ENCODE measurements around the gene TAS1R3. TPM values are rescaled to one million over a fixed set of nuclear protein-coding genes. Genes with fewer than 3 reads are reported as not detected.
A peak's percentile ranks its signal among the peaks of the same experiment; 100 is the strongest.

Gene TAS1R3
- total RNA-seq, 1 donor: under 0.01 TPM

DNA sequence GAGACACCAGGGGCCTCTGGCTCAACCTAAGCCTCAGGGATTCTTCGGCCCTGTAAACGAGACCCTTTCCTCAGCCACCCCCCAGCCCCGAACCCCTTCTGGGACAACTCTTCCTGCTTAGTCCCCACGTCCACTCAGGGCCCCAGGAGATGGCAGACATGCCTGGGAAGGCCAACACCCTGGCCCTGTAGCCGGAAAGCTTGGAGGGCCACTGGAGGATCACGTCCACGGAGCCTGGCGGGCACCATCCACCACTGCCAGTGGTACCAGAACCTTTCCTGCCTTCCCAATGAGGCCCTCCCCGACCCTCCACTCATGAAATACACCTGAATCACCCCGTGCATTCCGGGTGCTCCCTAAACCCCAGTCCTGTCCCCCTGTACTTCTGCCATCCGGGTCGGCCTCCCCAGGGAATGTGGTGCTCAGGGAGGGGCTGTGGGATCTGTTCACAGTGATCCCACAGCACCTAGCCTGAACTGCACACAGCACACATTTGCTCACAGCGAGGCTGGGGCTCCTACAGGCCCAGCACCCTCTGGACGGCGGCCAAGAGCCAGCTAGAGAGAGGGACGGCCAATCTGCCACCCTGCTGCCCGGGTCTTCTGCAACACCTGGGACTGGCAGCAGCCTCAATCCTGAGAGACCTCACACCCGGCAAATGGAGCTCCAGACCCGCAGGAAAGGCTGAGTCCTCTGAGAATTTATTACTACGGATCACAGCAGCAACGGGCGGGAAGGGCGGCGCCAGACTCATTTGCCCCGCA is 42.2 kb downstream of the TAS1R3 start:
- Histone ChIP-seq H3K9me3 (ENCODE audit: low read depth, low read length) (no peaks in the 10 kb centered on the region), H3K27ac (ENCODE audit: low read depth, low read length) (no peak overlapping the region), H3K27me3 (ENCODE audit: insufficient read depth, low read length) (no peaks in the 10 kb centered on the region), H3K4me1 (ENCODE audit: insufficient read depth, low read length) (peaks cover 25% of the 10 kb centered on the region), H4K20me1 (ENCODE audit: insufficient read depth, low read length) (peaks cover 17% of the 10 kb centered on the region), H3K79me2 (ENCODE audit: insufficient read depth, low read length) (peaks cover 32% of the 10 kb centered on the region), H3K4me2 (ENCODE audit: insufficient read depth, low read length) (no peak overlapping the region), H3K36me3 (ENCODE audit: insufficient read depth, low read length) (peaks cover 6% of the 10 kb centered on the region), H3K4me3 (ENCODE audit: insufficient read depth, low read length) (no peak overlapping the region), H2AFZ (ENCODE audit: low read length) (no peak overlapping the region)
- TF ChIP-seq, protein P1, sequence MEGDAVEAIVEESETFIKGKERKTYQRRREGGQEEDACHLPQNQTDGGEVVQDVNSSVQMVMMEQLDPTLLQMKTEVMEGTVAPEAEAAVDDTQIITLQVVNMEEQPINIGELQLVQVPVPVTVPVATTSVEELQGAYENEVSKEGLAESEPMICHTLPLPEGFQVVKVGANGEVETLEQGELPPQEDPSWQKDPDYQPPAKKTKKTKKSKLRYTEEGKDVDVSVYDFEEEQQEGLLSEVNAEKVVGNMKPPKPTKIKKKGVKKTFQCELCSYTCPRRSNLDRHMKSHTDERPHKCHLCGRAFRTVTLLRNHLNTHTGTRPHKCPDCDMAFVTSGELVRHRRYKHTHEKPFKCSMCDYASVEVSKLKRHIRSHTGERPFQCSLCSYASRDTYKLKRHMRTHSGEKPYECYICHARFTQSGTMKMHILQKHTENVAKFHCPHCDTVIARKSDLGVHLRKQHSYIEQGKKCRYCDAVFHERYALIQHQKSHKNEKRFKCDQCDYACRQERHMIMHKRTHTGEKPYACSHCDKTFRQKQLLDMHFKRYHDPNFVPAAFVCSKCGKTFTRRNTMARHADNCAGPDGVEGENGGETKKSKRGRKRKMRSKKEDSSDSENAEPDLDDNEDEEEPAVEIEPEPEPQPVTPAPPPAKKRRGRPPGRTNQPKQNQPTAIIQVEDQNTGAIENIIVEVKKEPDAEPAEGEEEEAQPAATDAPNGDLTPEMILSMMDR (IDR thresholded peaks at IDR 0.05; ENCODE audit: extremely low read depth, low read depth, low read length): no peak
- peak; percentile 65 for DNase-seq (ENCODE audit: insufficient read length, low spot score, missing footprints)

DNA sequence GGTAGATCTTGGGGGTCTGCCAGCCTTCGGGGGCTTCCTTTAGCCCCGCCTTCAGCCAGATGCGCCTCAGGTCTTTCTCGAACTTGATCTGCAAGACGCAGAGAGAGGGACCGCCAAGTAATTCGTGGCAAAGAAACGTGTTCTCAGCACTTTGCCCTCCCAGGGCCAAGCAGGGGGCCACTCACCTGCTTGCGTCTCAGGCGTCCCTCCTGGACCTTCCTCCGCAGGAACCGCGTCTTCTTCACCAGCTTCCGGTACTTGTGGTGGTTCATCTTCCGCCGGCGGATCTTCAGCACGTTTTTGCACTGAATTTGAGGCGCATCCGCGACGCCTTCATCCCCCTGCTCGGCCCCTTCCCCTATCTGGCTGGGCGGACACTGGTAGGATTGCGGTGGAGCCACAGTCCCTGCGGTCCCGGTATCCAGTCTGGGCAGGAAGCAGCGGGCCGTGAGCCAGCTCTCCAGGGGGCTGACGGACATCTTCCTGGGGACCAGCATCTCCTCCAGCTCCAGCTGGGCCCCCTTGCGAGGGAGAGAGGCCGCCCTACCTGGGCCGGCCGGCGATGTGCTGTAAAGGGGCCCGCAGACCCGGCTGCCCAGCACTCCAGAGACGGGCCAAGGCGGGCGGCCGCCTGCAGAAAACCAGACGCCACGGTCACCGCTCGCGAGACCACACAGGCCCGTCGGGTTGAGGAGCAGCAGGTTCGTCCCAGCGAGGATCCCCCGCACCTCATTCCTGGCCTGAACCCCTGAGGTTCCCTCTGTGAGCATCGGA is 42.9 kb downstream of the TAS1R3 start:
- Histone ChIP-seq H3K27me3 (ENCODE audit: insufficient read depth, low read length) (no peaks in the 10 kb centered on the region), H3K4me1 (ENCODE audit: insufficient read depth, low read length) (peaks cover 25% of the 10 kb centered on the region), H3K9me3 (ENCODE audit: low read depth, low read length) (no peaks in the 10 kb centered on the region), H3K27ac (ENCODE audit: low read depth, low read length) (peak overlapping the region; percentile 73), H3K4me2 (ENCODE audit: insufficient read depth, low read length) (peak overlapping the region; percentile 92), H3K36me3 (ENCODE audit: insufficient read depth, low read length) (peaks cover 6% of the 10 kb centered on the region), H4K20me1 (ENCODE audit: insufficient read depth, low read length) (peaks cover 17% of the 10 kb centered on the region), H3K4me3 (ENCODE audit: insufficient read depth, low read length) (peak overlapping the region; percentile 92), H2AFZ (ENCODE audit: low read length) (no peak overlapping the region), H3K79me2 (ENCODE audit: insufficient read depth, low read length) (peaks cover 32% of the 10 kb centered on the region)
- TF ChIP-seq, protein P1 (IDR thresholded peaks at IDR 0.05; ENCODE audit: extremely low read depth, low read depth, low read length): no peak
- peak; percentile 85 for DNase-seq (ENCODE audit: insufficient read length, low spot score, missing footprints)

- Histone ChIP-seq H3K27ac (ENCODE audit: low read depth, low read length) (peak overlapping the region; percentile 73), H3K27me3 (ENCODE audit: insufficient read depth, low read length) (no peaks in the 10 kb centered on the region), H3K79me2 (ENCODE audit: insufficient read depth, low read length) (peaks cover 32% of the 10 kb centered on the region), H3K4me1 (ENCODE audit: insufficient read depth, low read length) (peaks cover 25% of the 10 kb centered on the region), H2AFZ (ENCODE audit: low read length) (no peak overlapping the region), H3K4me3 (ENCODE audit: insufficient read depth, low read length) (peak overlapping the region; percentile 92), H3K4me2 (ENCODE audit: insufficient read depth, low read length) (peak overlapping the region; percentile 92), H4K20me1 (ENCODE audit: insufficient read depth, low read length) (peaks cover 17% of the 10 kb centered on the region), H3K36me3 (ENCODE audit: insufficient read depth, low read length) (peaks cover 6% of the 10 kb centered on the region), H3K9me3 (ENCODE audit: low read depth, low read length) (no peaks in the 10 kb centered on the region)
- peak; percentile 65 for DNase-seq (ENCODE audit: insufficient read length, low spot score, missing footprints)
- TF ChIP-seq, protein P1 (IDR thresholded peaks at IDR 0.05; ENCODE audit: extremely low read depth, low read depth, low read length): no peak
Observed at GRCh38 chr1:1374589-1374928, 43.5 kb downstream of the TAS1R3 start.
